H9 (cell line): Measurements from ENCODE around the gene SPCS1. TPM values are rescaled to one million over a fixed set of nuclear protein-coding genes. Genes with fewer than 3 reads are reported as not detected.
A peak's percentile ranks its signal among the peaks of the same experiment; 100 is the strongest.

Experiments
- DNase-seq: peaks from one replicate; pipeline ENCODE4 v3.0.0-alpha.2; 2017
- H2AFZ ChIP-seq: one replicate; pipeline ENCODE4 v1.6.1; 2013; ENCODE audit warnings: mild to moderate bottlenecking, low read length, control low read depth, moderate library complexity
- H2AK5ac ChIP-seq: 2 replicates; pipeline ENCODE4 v1.6.1; 2013; ENCODE audit warnings: low read length, control low read depth, mixed read lengths; ENCODE audit not compliant: insufficient read length
- H2BK120ac ChIP-seq: one replicate; pipeline ENCODE4 v1.6.1; 2013; ENCODE audit warnings: low read depth, mild to moderate bottlenecking, low read length, control low read depth, inconsistent platforms; ENCODE audit not compliant: poor library complexity, severe bottlenecking
- H2BK12ac ChIP-seq: 2 replicates; pipeline ENCODE4 v1.6.1; 2013; ENCODE audit warnings: low read length, control low read depth, mixed read lengths, low read depth; ENCODE audit not compliant: insufficient read length
- H2BK15ac ChIP-seq: 2 replicates; pipeline ENCODE4 v1.6.1; 2013; ENCODE audit warnings: low read depth, low read length, control low read depth
- H2BK20ac ChIP-seq: one replicate; pipeline ENCODE4 v1.6.1; 2013; ENCODE audit warnings: low read depth, mild to moderate bottlenecking, low read length, control low read depth, inconsistent platforms; ENCODE audit not compliant: poor library complexity, severe bottlenecking
- H2BK5ac ChIP-seq: 2 replicates; pipeline ENCODE4 v1.6.1; 2013; ENCODE audit warnings: low read length, control low read depth, mixed read lengths; ENCODE audit not compliant: insufficient read length
- H3K14ac ChIP-seq: 2 replicates; pipeline ENCODE4 v1.6.1; 2013; ENCODE audit warnings: low read length, control low read depth; ENCODE audit not compliant: insufficient read depth
- H3K18ac ChIP-seq: 2 replicates; pipeline ENCODE4 v1.6.1; 2013; ENCODE audit warnings: low read depth, mild to moderate bottlenecking, mixed read lengths, low read length, control low read depth; ENCODE audit not compliant: insufficient read length
- H3K23ac ChIP-seq: 2 replicates; pipeline ENCODE4 v1.6.1; 2013; ENCODE audit warnings: low read length, control low read depth, mixed read lengths, low read depth; ENCODE audit not compliant: insufficient read length
- H3K23me2 ChIP-seq: 2 replicates; pipeline ENCODE4 v1.6.1; 2013; ENCODE audit warnings: low read depth, mild to moderate bottlenecking, mixed read lengths, low read length, control low read depth; ENCODE audit not compliant: insufficient read length, poor library complexity, severe bottlenecking
- H3K27ac ChIP-seq: 2 replicates; pipeline ENCODE4 v1.5.1; 2013; ENCODE audit warnings: low read length, control low read depth, mixed read lengths, low read depth; ENCODE audit not compliant: insufficient read length
- H3K27me3 ChIP-seq: 2 replicates; pipeline ENCODE4 v1.6.1; 2013; ENCODE audit warnings: low read length, control low read depth, inconsistent platforms; ENCODE audit not compliant: insufficient read depth
- H3K4ac ChIP-seq: 2 replicates; pipeline ENCODE4 v1.6.1; 2013; ENCODE audit warnings: low read depth, mild to moderate bottlenecking, control low read depth, inconsistent platforms, low read length, moderate library complexity
- H3K4me1 ChIP-seq: 2 replicates; pipeline ENCODE4 v1.6.1; 2013; ENCODE audit warnings: low read length, control low read depth, inconsistent platforms; ENCODE audit not compliant: insufficient read depth
- H3K4me2 ChIP-seq: 2 replicates; pipeline ENCODE4 v1.6.1; 2013; ENCODE audit warnings: low read length, control low read depth, mixed read lengths; ENCODE audit not compliant: insufficient read length, insufficient read depth
- H3K56ac ChIP-seq: 2 replicates; pipeline ENCODE4 v1.6.1; 2013; ENCODE audit warnings: low read depth, mild to moderate bottlenecking, mixed read lengths, low read length, control low read depth; ENCODE audit not compliant: insufficient read length
- H3K79me1 ChIP-seq: 2 replicates; pipeline ENCODE4 v1.6.1; 2013; ENCODE audit warnings: low read depth, mild to moderate bottlenecking, moderate library complexity, low read length, control low read depth, inconsistent platforms; ENCODE audit not compliant: insufficient read depth, poor library complexity, severe bottlenecking
- H3K79me2 ChIP-seq: 2 replicates; pipeline ENCODE4 v1.6.1; 2013; ENCODE audit warnings: low read length, control low read depth, inconsistent platforms; ENCODE audit not compliant: insufficient read depth
- H3K9ac ChIP-seq: 2 replicates; pipeline ENCODE4 v1.6.1; 2013; ENCODE audit warnings: low read length, control low read depth, mixed read lengths; ENCODE audit not compliant: insufficient read length; ENCODE audit errors: extremely low read depth
- H3K9me3 ChIP-seq: one replicate; pipeline ENCODE4 v1.6.1; 2013; ENCODE audit warnings: low read depth, low read length, inconsistent platforms; ENCODE audit not compliant: control insufficient read depth
- H3T11ph ChIP-seq: one replicate; pipeline ENCODE4 v1.6.1; 2013; ENCODE audit warnings: mild to moderate bottlenecking, low read length, control low read depth, inconsistent platforms
- H4K20me1 ChIP-seq: one replicate; pipeline ENCODE4 v1.6.1; 2013; ENCODE audit not compliant: control insufficient read depth, insufficient read length, insufficient read depth
- H4K5ac ChIP-seq: 2 replicates; pipeline ENCODE4 v1.6.1; 2013; ENCODE audit warnings: low read depth, mild to moderate bottlenecking, mixed read lengths, low read length, control low read depth; ENCODE audit not compliant: insufficient read length
- H4K8ac ChIP-seq: replicated peaks from 2 replicates; pipeline ENCODE4 v1.6.1; 2013; ENCODE audit warnings: low read length, control low read depth, mixed read lengths, low read depth; ENCODE audit not compliant: insufficient read length
- H4K91ac ChIP-seq: 2 replicates; pipeline ENCODE4 v1.6.1; 2013; ENCODE audit warnings: low read depth, mild to moderate bottlenecking, moderate library complexity, mixed read lengths, low read length, control low read depth; ENCODE audit not compliant: insufficient read length
- H3K27ac Mint-ChIP-seq, 3 experiments: 2 replicates in 2 of 3; 3 replicates in 1 of 3; pipeline ENCODE4 v1.8.0; 2020 to 2021; ENCODE audit warnings: mixed read lengths in 3 of 3, mild to moderate bottlenecking in 1 of 3, moderate library complexity in 1 of 3
- H3K27me3 Mint-ChIP-seq: 2 replicates; pipeline ENCODE4 v1.8.0; 2021; ENCODE audit warnings: low read depth, mild to moderate bottlenecking, moderate library complexity, mixed read lengths
- H3K36me3 Mint-ChIP-seq, 3 experiments: 2 replicates in 2 of 3; 3 replicates in 1 of 3; pipeline ENCODE4 v1.8.0; 2020 to 2021; ENCODE audit warnings: low read depth in 3 of 3, mixed read lengths in 3 of 3; ENCODE audit not compliant: insufficient read depth in 1 of 3
- H3K4me1 Mint-ChIP-seq, 2 experiments: 2 replicates each; pipeline ENCODE4 v1.8.0; 2020; ENCODE audit warnings: mixed read lengths in 2 of 2
- H3K4me3 Mint-ChIP-seq, 2 experiments: 2 replicates in 1 of 2; 3 replicates in 1 of 2; pipeline ENCODE4 v1.8.0; 2020 to 2021; ENCODE audit warnings: mild to moderate bottlenecking in 2 of 2, mixed read lengths in 2 of 2, moderate library complexity in 1 of 2
- H3K9me3 Mint-ChIP-seq, 2 experiments: 2 replicates in 1 of 2; 3 replicates in 1 of 2; pipeline ENCODE4 v1.8.0; 2020; ENCODE audit warnings: mild to moderate bottlenecking in 2 of 2, mixed read lengths in 2 of 2, moderate library complexity in 1 of 2
- CTCF ChIP-seq: fragments of 200-600 bp; sonication (generic); conservative IDR thresholded peaks from 3 replicates; pipeline ENCODE4 v1.8.0; 2021; ENCODE audit warnings: antibody characterized with exemption, mild to moderate bottlenecking
- WGBS: extraction: QIAGEN DNeasy Blood & Tissue Kit; methylation state at CpG from one replicate; pipeline ENCODE4 v1.1.7; 2013; ENCODE audit warnings: missing lambda C conversion rate, low lambda C conversion rate, mixed read lengths; ENCODE audit not compliant: insufficient read length; ENCODE audit errors: extremely low coverage; 5-methylcytosine and 5-hydroxymethylcytosine counted together
- long read RNA-seq: library from polyadenylated mRNA; unstranded; transcript quantifications from one replicate; pipeline ENCODE4 v2.0.0, GENCODE V29; 2020
- total RNA-seq: library from RNA; stranded (reverse); gene quantifications from 2 replicates; pipeline ENCODE4 v1.2.1, GENCODE V29; 2021

Gene SPCS1
- 106 TPM in 2 replicates for total RNA-seq
- long read RNA-seq, full-length matches to known transcripts, result 120 of 136 reads
- long read RNA-seq, partial matches to known transcripts, result 3 of 136 reads
- long read RNA-seq, other reads (novel, unspliced or antisense), result 13 of 136 reads

DNA sequence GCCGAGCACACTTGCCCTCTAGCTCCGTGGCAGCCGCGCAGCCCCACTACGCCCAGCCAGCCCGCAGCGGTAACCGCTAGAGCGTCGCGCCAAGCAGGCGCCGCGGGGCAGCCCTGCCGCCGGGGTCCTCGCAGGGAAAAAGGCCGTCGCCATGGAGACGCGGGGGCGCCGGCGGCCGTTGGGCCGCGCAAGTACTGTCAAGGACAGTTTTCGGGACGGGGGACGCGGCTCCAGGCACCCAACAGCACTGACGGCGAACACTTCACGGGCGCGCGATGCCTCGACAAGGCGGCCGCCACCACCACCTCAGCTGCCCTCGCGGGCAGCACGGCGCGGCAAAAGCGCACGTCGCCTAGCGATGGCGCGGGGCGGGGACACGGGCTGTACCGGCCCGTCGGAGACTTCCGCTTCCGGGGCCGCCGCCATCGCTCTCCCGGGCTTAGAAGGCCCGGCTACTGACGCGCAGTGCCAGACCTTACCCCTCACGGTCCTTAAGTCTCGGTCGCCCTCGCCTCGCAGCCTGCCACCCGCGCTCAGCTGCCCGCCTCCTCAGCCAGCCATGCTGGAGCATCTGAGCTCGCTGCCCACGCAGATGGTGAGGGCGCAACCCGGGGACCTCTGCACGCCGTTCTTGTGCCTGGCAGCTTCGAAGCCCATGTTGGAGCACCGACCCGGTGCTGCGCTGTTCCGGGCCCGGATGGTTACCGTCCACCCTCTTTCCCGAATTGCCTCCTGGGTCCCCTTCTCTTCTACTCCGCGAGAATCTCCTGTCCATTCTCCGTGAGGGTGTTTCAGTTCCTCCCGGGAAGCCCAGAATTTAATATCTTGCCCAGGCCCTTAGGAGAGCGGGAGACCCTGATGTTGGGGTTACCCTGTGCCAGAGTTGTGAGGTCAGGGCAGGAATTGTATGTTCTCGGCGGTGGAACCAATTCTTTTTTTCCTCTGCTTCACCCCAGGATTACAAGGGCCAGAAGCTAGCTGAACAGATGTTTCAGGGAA lies at the start of gene SPCS1, which contains the start of gene GLT8D1:
TSS of gene SPCS1 (plus strand) at position 419 of the 999 bp plus-strand sequence. CDS start at position 560, 141 bp downstream.
TSS of gene GLT8D1 (minus strand) at position 104 of the 999 bp plus-strand sequence. CDS start 5,331 bp downstream, outside the sequence.
- Histone ChIP-seq H3K4ac (no peak within 1 kb of the TSS), H3K27me3 (no peaks in the 10 kb centered on the region), H3K23ac (no peak within 1 kb of the TSS), H2AK5ac (no peak within 1 kb of the TSS), H4K8ac (no peak within 1 kb of the TSS), H3K4me1 (no peaks in the 10 kb centered on the region; the same call in 1 of the 2 replicates), H3K4me2 (peak within 1 kb of the TSS; percentile 87), H3K9ac (peak within 1 kb of the TSS; percentile 81), H4K91ac (no peak within 1 kb of the TSS), H3K56ac (no peak within 1 kb of the TSS), H2BK12ac (no peak within 1 kb of the TSS), H2BK15ac (no peak within 1 kb of the TSS), H3K9me3 (no peaks in the 10 kb centered on the region), H3K18ac (peak within 1 kb of the TSS; percentile 58), H3T11ph (no peak within 1 kb of the TSS), H2BK20ac (no peak within 1 kb of the TSS), H3K27ac (no peak within 1 kb of the TSS), H3K14ac (no peak within 1 kb of the TSS; the same call in 1 of the 2 replicates), H3K79me2 (peaks cover 3% of the 10 kb centered on the region; the same call in 1 of the 2 replicates), H4K20me1 (no peaks in the 10 kb centered on the region), H4K5ac (no peak within 1 kb of the TSS), H2AFZ (no peak within 1 kb of the TSS), H3K23me2 (peaks cover 12% of the 10 kb centered on the region), H2BK120ac (no peak within 1 kb of the TSS), H3K79me1 (no peaks in the 10 kb centered on the region), H2BK5ac (no peak within 1 kb of the TSS)
- Mint-ChIP-seq H3K4me3 (peak within 1 kb of the TSS; percentile 96 to 97), H3K27ac (peak within 1 kb of the TSS; percentile 76 to 97 (median 89); a peak in 6 of 7 replicates), H3K27me3 (no peaks in the 10 kb centered on the region), H3K4me1 (peaks cover 15% of the 10 kb centered on the region in 2 experiments), H3K9me3 (no peaks in the 10 kb centered on the region; a peak in 1 of 5 replicates), H3K36me3 (peaks cover 7 to 17% (median 13%) of the 10 kb centered on the region in 3 experiments; a peak in 6 of 7 replicates)
- DNase-seq, result peak; percentile 85
- WGBS, result no CpG with 5 or more reads among the region's 94 CpGs
- no peak for TF ChIP-seq CTCF
